HCT116 (cell line): Measurements from ENCODE around the gene RFTN1. TPM values are rescaled to one million over a fixed set of nuclear protein-coding genes. Genes with fewer than 3 reads are reported as not detected.

Experiments
- ATAC-seq: fragments of 200-7000 bp; cut with Tn5 transposase; 2 replicates; pipeline ENCODE4 v1.9.1; 2020; ENCODE audit warnings: mild to moderate bottlenecking, moderate library complexity
- BruUV-seq: library from RNA; stranded (reverse); fragments of 400-500 nt; replicated peaks from 2 replicates; lab custom pipeline; 2021; lab: Mats Ljungman, UMichigan
- CTCF ChIA-PET: fragments of 300-600 bp; sonication (Branson Sonifier 250); formaldehyde crosslinking; loops from one replicate; lab custom pipeline; 2021; ENCODE audit warnings: antibody characterized with exemption; lab: Charles Lee
- POLR2A ChIA-PET: fragments of 300-600, 350-600 bp; sonication (Branson Sonifier 250); formaldehyde crosslinking; loops from one replicate; lab custom pipeline; 2021; ENCODE audit warnings: antibody characterized with exemption; lab: Charles Lee
- RAD21 ChIA-PET, 2 experiments: fragments of 300-600 bp; sonication (Branson Sonifier 250); formaldehyde crosslinking; loops; one replicate each; lab custom pipeline; 2023; ENCODE audit warnings: low total read pairs in 2 of 2; ENCODE audit not compliant: uncharacterized antibody in 2 of 2, unreplicated experiment in 2 of 2, low non-redundant PET in 1 of 2; lab: Charles Lee
- DNase-seq: peaks from one replicate; pipeline ENCODE4 v3.0.0-alpha.2; 2010; ENCODE audit warnings: low read depth, low spot score
- H2AFZ ChIP-seq: fragments of 200-600 bp; shearing (Covaris generic), sonication (generic); 2 replicates; pipeline ENCODE4 v1.6.1; 2017; ENCODE audit warnings: low read depth, mixed run types, mixed read lengths, antibody characterized with exemption, low read length; ENCODE audit not compliant: poor library complexity, severe bottlenecking
- H3K27ac ChIP-seq: 2 replicates; pipeline ENCODE4 v1.5.1; 2012; ENCODE audit warnings: low read depth, low read length
- H3K27me3 ChIP-seq: fragments of 200-600 bp; sonication (generic); 2 replicates; pipeline ENCODE4 v1.6.1; 2016; ENCODE audit warnings: mixed run types, low read length, mixed read lengths; ENCODE audit not compliant: insufficient read depth
- H3K36me3 ChIP-seq, 2 experiments: fragments of 200-500 bp in 1 of 2; fragments of 200-600 bp in 1 of 2; sonication (Bioruptor generic) in 1 of 2; sonication (generic) in 1 of 2; 2 replicates each; pipeline versions ENCODE4 v1.5.1 to v1.6.1; 2014 to 2016; ENCODE audit warnings: low read length in 2 of 2, inconsistent platforms in 1 of 2, mixed read lengths in 1 of 2, mixed run types in 1 of 2; ENCODE audit not compliant: insufficient read depth in 2 of 2, control insufficient read depth in 1 of 2
- H3K4me1 ChIP-seq, 2 experiments: fragments of 200-600 bp in 1 of 2; sonication (generic) in 1 of 2; 2 replicates each; pipeline versions ENCODE4 v1.5.1 to v1.6.1; 2012 to 2017; ENCODE audit warnings: low read length in 2 of 2, inconsistent platforms in 1 of 2, mild to moderate bottlenecking in 1 of 2, mixed read lengths in 1 of 2, mixed run types in 1 of 2, moderate library complexity in 1 of 2; ENCODE audit not compliant: insufficient read depth in 2 of 2, control insufficient read depth in 1 of 2
- H3K4me2 ChIP-seq: fragments of 200-600 bp; sonication (generic); 2 replicates; pipeline ENCODE4 v1.6.1; 2017; ENCODE audit warnings: mixed run types, low read length, mixed read lengths
- H3K4me3 ChIP-seq, 2 experiments: fragments of 200-600 bp in 1 of 2; sonication (generic) in 1 of 2; replicated peaks in 1 of 2; 2 replicates each; pipeline ENCODE4 v1.5.1; 2011 to 2016; ENCODE audit warnings: low read length in 2 of 2, control low read depth in 1 of 2, low read depth in 1 of 2, mild to moderate bottlenecking in 1 of 2, mixed read lengths in 1 of 2, mixed run types in 1 of 2
- H3K79me2 ChIP-seq: fragments of 200-600 bp; sonication (generic); 2 replicates; pipeline ENCODE4 v1.6.1; 2017; ENCODE audit warnings: mild to moderate bottlenecking, mixed run types, low read length, moderate library complexity, mixed read lengths; ENCODE audit not compliant: insufficient read depth
- H3K9ac ChIP-seq: fragments of 200-600 bp; sonication (generic); 2 replicates; pipeline ENCODE4 v1.6.1; 2016; ENCODE audit warnings: low read length, mixed read lengths
- H3K9me2 ChIP-seq: fragments of 200-600 bp; sonication (generic), shearing (Covaris generic); 2 replicates; pipeline ENCODE4 v1.6.1; 2017; ENCODE audit warnings: mixed run types, mild to moderate bottlenecking, moderate library complexity; ENCODE audit not compliant: insufficient read depth
- H3K9me3 ChIP-seq, 2 experiments: fragments of 200-500 bp in 1 of 2; fragments of 200-600 bp in 1 of 2; sonication (Bioruptor generic) in 1 of 2; sonication (generic) in 1 of 2; 2 replicates each; pipeline ENCODE4 v1.6.1; 2014 to 2017; ENCODE audit warnings: low read length in 2 of 2, mixed read lengths in 2 of 2, inconsistent platforms in 1 of 2, low read depth in 1 of 2, mild to moderate bottlenecking in 1 of 2, mixed run types in 1 of 2, moderate library complexity in 1 of 2; ENCODE audit not compliant: control insufficient read depth in 1 of 2, insufficient read depth in 1 of 2
- H4K20me1 ChIP-seq: fragments of 200-600 bp; sonication (generic), shearing (Covaris generic); 2 replicates; pipeline ENCODE4 v1.6.1; 2017; ENCODE audit warnings: mixed run types, mild to moderate bottlenecking, moderate library complexity; ENCODE audit not compliant: insufficient read depth
- CBX3 ChIP-seq: IDR thresholded peaks from 2 replicates; pipeline ENCODE4 v1.6.1; 2012; ENCODE audit warnings: low read depth
- CEBPB ChIP-seq: IDR thresholded peaks from 2 replicates; pipeline ENCODE4 v1.6.1; 2012; ENCODE audit warnings: low read depth
- ELF1 ChIP-seq: IDR thresholded peaks from 2 replicates; pipeline ENCODE4 v1.6.1; 2012; ENCODE audit warnings: low read depth, borderline replicate concordance
- EZH2 ChIP-seq: fragments of 200-600 bp; sonication (generic); IDR thresholded peaks from 2 replicates; pipeline ENCODE4 v1.6.1; 2017; ENCODE audit warnings: antibody characterized with exemption, mixed run types
- FOSL1 ChIP-seq: IDR thresholded peaks from 2 replicates; pipeline ENCODE4 v1.6.1; 2012; ENCODE audit warnings: low read depth
- JUND ChIP-seq: IDR thresholded peaks from 2 replicates; pipeline ENCODE4 v1.6.1; 2012
- POLR2AphosphoS5 ChIP-seq: IDR thresholded peaks from 2 replicates; pipeline ENCODE4 v1.6.1; 2011; ENCODE audit warnings: mild to moderate bottlenecking, low read depth, low read length, moderate library complexity
- RAD21 ChIP-seq: IDR thresholded peaks from 2 replicates; pipeline ENCODE4 v1.6.1; 2012; ENCODE audit warnings: low read depth, mild to moderate bottlenecking
- SIN3A ChIP-seq: IDR thresholded peaks from 2 replicates; pipeline ENCODE4 v1.6.1; 2012; ENCODE audit warnings: low read depth
- SP1 ChIP-seq: IDR thresholded peaks from 2 replicates; pipeline ENCODE4 v1.6.1; 2012; ENCODE audit warnings: low read depth
- SRF ChIP-seq: IDR thresholded peaks from 2 replicates; pipeline ENCODE4 v1.6.1; 2012; ENCODE audit warnings: low read depth
- TCF7L2 ChIP-seq: IDR thresholded peaks from 2 replicates; pipeline ENCODE4 v1.7.0; 2011; ENCODE audit warnings: borderline replicate concordance, inconsistent platforms; ENCODE audit not compliant: insufficient read depth, insufficient read length; ENCODE audit errors: extremely low read depth
- YY1 ChIP-seq: IDR thresholded peaks from 2 replicates; pipeline ENCODE4 v1.6.1; 2011; ENCODE audit warnings: low read length, low read depth, moderate library complexity, mild to moderate bottlenecking; ENCODE audit not compliant: insufficient replicate concordance; ENCODE audit errors: extremely low read depth
- ZFX ChIP-seq: fragments of 450-650 bp; IDR thresholded peaks from 2 replicates; pipeline ENCODE4 v1.6.1; 2017
- intact Hi-C: fragments of 100-400 bp; cut with micrococcal nuclease; formaldehyde crosslinking; loops from 2 replicates; pipeline ENCODE4 v1.10.0; 2022
- total RNA-seq: library from RNA; stranded (reverse); gene quantifications from one replicate; pipeline ENCODE4 v1.2.1, GENCODE V29; 2021; ENCODE audit not compliant: unreplicated experiment
- TF ChIP-seq, protein P1 (sequence below): IDR thresholded peaks from 2 replicates; pipeline ENCODE4 v1.6.1; 2012
- TF ChIP-seq, protein P2 (sequence below): IDR thresholded peaks from 2 replicates; pipeline ENCODE4 v1.6.1; 2012; ENCODE audit warnings: low read depth

RFTN1 gene
- total RNA-seq, 1 experiment from 2014 or later, result 3.9 TPM

DNA sequence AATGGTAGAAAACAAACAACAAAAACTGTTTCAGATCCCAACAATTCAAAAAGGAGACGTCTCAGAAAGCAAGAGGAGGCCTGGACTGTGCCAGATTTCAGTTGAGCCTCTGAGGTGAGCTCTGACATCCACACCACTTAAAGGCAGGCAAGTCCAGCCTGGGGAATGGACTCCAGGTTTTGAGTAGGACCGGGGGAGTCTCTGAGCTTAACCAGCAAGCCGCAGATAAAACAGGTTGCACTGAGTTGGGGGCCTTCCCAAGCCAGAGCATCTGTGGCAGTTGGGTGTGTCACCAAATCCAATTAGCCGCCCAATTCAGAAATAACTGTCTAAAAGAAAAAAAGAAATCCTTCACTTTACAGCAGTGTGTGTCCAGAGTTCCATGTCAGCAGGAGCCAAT lies 193.8 kb downstream of the RFTN1 start:
- Histone ChIP-seq H3K9ac (no peak overlapping the region), H3K9me2 (no peaks in the 10 kb centered on the region), H2AFZ (no peak overlapping the region), H3K27me3 (no peaks in the 10 kb centered on the region), H4K20me1 (no peaks in the 10 kb centered on the region), H3K4me2 (no peak overlapping the region), H3K4me3 (no peak overlapping the region), H3K36me3 (no peaks in the 10 kb centered on the region), H3K9me3 (no peaks in the 10 kb centered on the region), H3K27ac (no peak overlapping the region), H3K79me2 (no peaks in the 10 kb centered on the region), H3K4me1 (no peaks in the 10 kb centered on the region)
- ChIA-PET CTCF (interaction anchor here (2.2 kb wide), 1 partner anchor 29 kb away, joined by 13 read pairs; no protein-coding TSS in a partner anchor), RAD21 (no interaction called here), POLR2A (no interaction called here)
- no TSS peak for BruUV-seq
- DNase-seq (no peak), ATAC-seq (no peak)
- TF ChIP-seq, protein P1, sequence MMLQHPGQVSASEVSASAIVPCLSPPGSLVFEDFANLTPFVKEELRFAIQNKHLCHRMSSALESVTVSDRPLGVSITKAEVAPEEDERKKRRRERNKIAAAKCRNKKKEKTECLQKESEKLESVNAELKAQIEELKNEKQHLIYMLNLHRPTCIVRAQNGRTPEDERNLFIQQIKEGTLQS, result no peak
- TF ChIP-seq FOSL1 (no peak), JUND (no peak), TCF7L2 (no peak), SRF (no peak), POLR2AphosphoS5 (no peak), SIN3A (no peak), YY1 (no peak), ZFX (no peak), CBX3 (no peak), CEBPB (no peak), RAD21 (no peak), SP1 (no peak), ELF1 (no peak), EZH2 (no peak)
- TF ChIP-seq, protein P2, sequence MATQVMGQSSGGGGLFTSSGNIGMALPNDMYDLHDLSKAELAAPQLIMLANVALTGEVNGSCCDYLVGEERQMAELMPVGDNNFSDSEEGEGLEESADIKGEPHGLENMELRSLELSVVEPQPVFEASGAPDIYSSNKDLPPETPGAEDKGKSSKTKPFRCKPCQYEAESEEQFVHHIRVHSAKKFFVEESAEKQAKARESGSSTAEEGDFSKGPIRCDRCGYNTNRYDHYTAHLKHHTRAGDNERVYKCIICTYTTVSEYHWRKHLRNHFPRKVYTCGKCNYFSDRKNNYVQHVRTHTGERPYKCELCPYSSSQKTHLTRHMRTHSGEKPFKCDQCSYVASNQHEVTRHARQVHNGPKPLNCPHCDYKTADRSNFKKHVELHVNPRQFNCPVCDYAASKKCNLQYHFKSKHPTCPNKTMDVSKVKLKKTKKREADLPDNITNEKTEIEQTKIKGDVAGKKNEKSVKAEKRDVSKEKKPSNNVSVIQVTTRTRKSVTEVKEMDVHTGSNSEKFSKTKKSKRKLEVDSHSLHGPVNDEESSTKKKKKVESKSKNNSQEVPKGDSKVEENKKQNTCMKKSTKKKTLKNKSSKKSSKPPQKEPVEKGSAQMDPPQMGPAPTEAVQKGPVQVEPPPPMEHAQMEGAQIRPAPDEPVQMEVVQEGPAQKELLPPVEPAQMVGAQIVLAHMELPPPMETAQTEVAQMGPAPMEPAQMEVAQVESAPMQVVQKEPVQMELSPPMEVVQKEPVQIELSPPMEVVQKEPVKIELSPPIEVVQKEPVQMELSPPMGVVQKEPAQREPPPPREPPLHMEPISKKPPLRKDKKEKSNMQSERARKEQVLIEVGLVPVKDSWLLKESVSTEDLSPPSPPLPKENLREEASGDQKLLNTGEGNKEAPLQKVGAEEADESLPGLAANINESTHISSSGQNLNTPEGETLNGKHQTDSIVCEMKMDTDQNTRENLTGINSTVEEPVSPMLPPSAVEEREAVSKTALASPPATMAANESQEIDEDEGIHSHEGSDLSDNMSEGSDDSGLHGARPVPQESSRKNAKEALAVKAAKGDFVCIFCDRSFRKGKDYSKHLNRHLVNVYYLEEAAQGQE, result no peak
- intact Hi-C loops, result loop anchor here (1.0 kb wide), 2 partner anchors 29 to 51 kb away; no protein-coding TSS in a partner anchor
